GM19351 (cell line): ENCODE data around the gene CDK12.
"Not testable (repeated sequence)": the region's sequence is repeated elsewhere in the genome, so short reads cannot be mapped to it uniquely, and the experiment has no call there.

Experiments
- ATAC-seq: cut with Tn5 transposase; IDR thresholded peaks from one replicate; pipeline ENCODE4 v1.9.1; 2021; ENCODE audit warnings: mild to moderate bottlenecking, moderate library complexity; ENCODE audit not compliant: unreplicated experiment

The CDK12 gene

GRCh38 chr17:39496921-39497320, 35.6 kb downstream of the CDK12 start:
- not testable (repeated sequence) for ATAC-seq

- no peak for ATAC-seq
These were observed 46.2 kb downstream of the CDK12 start for GRCh38 chr17:39507511-39507910.

GRCh38 chr17:39508987-39509386, 47.7 kb downstream of the CDK12 start:
- no peak for ATAC-seq

GRCh38 chr17:39513309-39513708, 52.0 kb downstream of the CDK12 start:
- ATAC-seq = no peak

GRCh38 chr17:39513915-39514314, 52.6 kb downstream of the CDK12 start:
- ATAC-seq = no peak

- no peak for ATAC-seq
These were observed 55.9 kb downstream of the CDK12 start for GRCh38 chr17:39517224-39517623.

- no peak for ATAC-seq
These were observed 64.7 kb downstream of the CDK12 start for GRCh38 chr17:39525801-39526506.

GRCh38 chr17:39527220-39527813, 66.0 kb downstream of the CDK12 start:
- ATAC-seq = no peak

- no peak for ATAC-seq
These were observed 68.2 kb downstream of the CDK12 start for GRCh38 chr17:39529455-39529854.

GRCh38 chr17:39530513-39530912, 69.2 kb downstream of the CDK12 start:
- no peak for ATAC-seq

GRCh38 chr17:39531252-39531651, 70.0 kb downstream of the CDK12 start:
- ATAC-seq = no peak

GRCh38 chr17:39533891-39534290, 72.6 kb downstream of the CDK12 start:
- no peak for ATAC-seq

GRCh38 chr17:39534768-39535405, 73.6 kb downstream of the CDK12 start:
- ATAC-seq = no peak

GRCh38 chr17:39536468-39536867, 75.2 kb downstream of the CDK12 start:
- ATAC-seq = no peak

GRCh38 chr17:39537364-39537763, 76.1 kb downstream of the CDK12 start:
- ATAC-seq = not testable (repeated sequence)

GRCh38 chr17:39538866-39539265, 77.6 kb downstream of the CDK12 start:
- ATAC-seq = no peak

GRCh38 chr17:39540611-39541010, 79.3 kb downstream of the CDK12 start:
- ATAC-seq = no peak

- no peak for ATAC-seq
These were observed 80.4 kb downstream of the CDK12 start for GRCh38 chr17:39541652-39542051.

GRCh38 chr17:39543176-39543575, 81.9 kb downstream of the CDK12 start:
- no peak for ATAC-seq

- no peak for ATAC-seq
These were observed 82.4 kb downstream of the CDK12 start for GRCh38 chr17:39543664-39544063.

- not testable (repeated sequence) for ATAC-seq
These were observed 83.1 kb downstream of the CDK12 start for GRCh38 chr17:39544361-39544760.
